GM12878 (cell line): ENCODE data around the gene MAZ. TPM values are rescaled to one million over a fixed set of nuclear protein-coding genes. Genes with fewer than 3 reads are reported as not detected.

Source experiments
- ATAC-seq: fragments of 200-7000 bp; cut with Tn5 transposase; 3 replicates; pipeline ENCODE4 v1.9.1; 2020; ENCODE audit warnings: mild to moderate bottlenecking, moderate library complexity
- BruUV-seq: library from RNA; stranded (reverse); fragments of 400-500 nt; replicated peaks from 2 replicates; lab custom pipeline; 2021; lab: Mats Ljungman, UMichigan
- CTCF ChIA-PET: fragments of 300-600 bp; sonication (Branson Sonifier 250); formaldehyde crosslinking; extraction: SDS; loops from one replicate; lab custom pipeline; 2021; ENCODE audit warnings: inconsistent platforms; lab: Yijun Ruan, JAX
- POLR2A ChIA-PET: fragments of 350-600 bp; formaldehyde crosslinking; extraction: SDS; loops from one replicate; lab custom pipeline; 2021; ENCODE audit warnings: inconsistent platforms; lab: Charles Lee
- RAD21 ChIA-PET: fragments of 300-600 bp; sonication (Branson Sonifier 250); formaldehyde crosslinking; loops from one replicate; lab custom pipeline; 2023; ENCODE audit warnings: antibody characterized with exemption; ENCODE audit not compliant: unreplicated experiment; lab: Charles Lee
- SMC1A ChIA-PET: fragments of 300-600 bp; sonication (Branson Sonifier 250); formaldehyde crosslinking; loops from one replicate; lab custom pipeline; 2023; ENCODE audit not compliant: unreplicated experiment, uncharacterized antibody; lab: Charles Lee
- DNase-seq: peaks from one replicate; pipeline ENCODE4 v3.0.0-alpha.2; 2011; ENCODE audit warnings: low read depth, low spot score
- FAIRE-seq: peaks from 3 replicates; lab custom pipeline; 2011; peaks lifted over from hg19 to GRCh38; lab: Jason Lieb, UNC
- H2AFZ ChIP-seq: 2 replicates; pipeline ENCODE4 v1.6.0; 2011; ENCODE audit warnings: low read depth, low read length, control low read depth; ENCODE audit not compliant: control insufficient read depth
- H3K27ac ChIP-seq: 2 replicates; pipeline ENCODE4 v1.5.1; 2011; ENCODE audit warnings: control low read depth; ENCODE audit not compliant: control insufficient read depth, insufficient read depth
- H3K27me3 ChIP-seq, 2 experiments: replicated peaks in 1 of 2; 2 replicates each; pipeline versions ENCODE4 v1.6.0 to v1.6.1; 2011; ENCODE audit warnings: low read length in 1 of 2; ENCODE audit not compliant: control insufficient read depth in 2 of 2, insufficient read depth in 2 of 2
- H3K36me3 ChIP-seq, 2 experiments: 2 replicates each; pipeline ENCODE4 v1.5.1; 2011; ENCODE audit warnings: low read length in 1 of 2; ENCODE audit not compliant: control insufficient read depth in 2 of 2, insufficient read depth in 2 of 2
- H3K4me1 ChIP-seq: 2 replicates; pipeline ENCODE4 v1.6.1; 2011; ENCODE audit warnings: mild to moderate bottlenecking, low read length, moderate library complexity, mixed read lengths; ENCODE audit not compliant: control insufficient read depth, insufficient read depth
- H3K4me2 ChIP-seq: 2 replicates; pipeline ENCODE4 v1.6.0; 2011; ENCODE audit warnings: control low read depth; ENCODE audit not compliant: control insufficient read depth, insufficient read depth
- H3K4me3 ChIP-seq: fragments of 200-600 bp; sonication (generic); 2 replicates; pipeline ENCODE4 v1.5.1; 2016
- H3K79me2 ChIP-seq: 2 replicates; pipeline ENCODE4 v1.6.0; 2011; ENCODE audit warnings: low read length; ENCODE audit not compliant: control insufficient read depth, insufficient read depth
- H3K9ac ChIP-seq: 2 replicates; pipeline ENCODE4 v1.8.0; 2011; ENCODE audit warnings: low read length, control low read depth, mixed read lengths; ENCODE audit not compliant: control insufficient read depth, insufficient read depth
- H3K9me3 ChIP-seq: replicated peaks from 3 replicates; pipeline ENCODE4 v1.5.1; 2011; ENCODE audit warnings: mild to moderate bottlenecking, low read length; ENCODE audit not compliant: control insufficient read depth, insufficient read depth
- H4K20me1 ChIP-seq: 2 replicates; pipeline ENCODE4 v1.6.0; 2011; ENCODE audit not compliant: control insufficient read depth, insufficient read depth
- ATF3 ChIP-seq: IDR thresholded peaks from 2 replicates; pipeline ENCODE4 v1.6.1; 2011; ENCODE audit warnings: low read depth, mild to moderate bottlenecking, low read length, moderate library complexity, borderline replicate concordance; ENCODE audit errors: extremely low read depth
- BRCA1 ChIP-seq: IDR thresholded peaks from 2 replicates; pipeline ENCODE4 v1.6.1; 2011; ENCODE audit warnings: low read depth, low read length, improper control_type of control experiment
- IRF4 ChIP-seq: IDR thresholded peaks from 2 replicates; pipeline ENCODE4 v1.6.1; 2011; ENCODE audit warnings: low read depth, low read length
- JUNB ChIP-seq: IDR thresholded peaks from 2 replicates; pipeline ENCODE4 v1.6.1; 2016; ENCODE audit warnings: antibody characterized with exemption, mild to moderate bottlenecking
- MYC ChIP-seq: IDR thresholded peaks from 2 replicates; pipeline ENCODE4 v1.6.1; 2011; ENCODE audit warnings: mild to moderate bottlenecking, low read length, moderate library complexity, inconsistent platforms; ENCODE audit not compliant: insufficient read depth, insufficient replicate concordance, insufficient read length, severe bottlenecking
- POLR2AphosphoS2 ChIP-seq: IDR thresholded peaks from 2 replicates; pipeline ENCODE4 v1.6.1; 2011; ENCODE audit warnings: low read depth, mild to moderate bottlenecking, low read length, improper control_type of control experiment, moderate library complexity
- POLR2AphosphoS5 ChIP-seq: IDR thresholded peaks from 2 replicates; pipeline ENCODE4 v1.6.1; 2011; ENCODE audit warnings: mild to moderate bottlenecking, low read length, inconsistent platforms
- RAD51 ChIP-seq: fragments of 450-650 bp; IDR thresholded peaks from 2 replicates; pipeline ENCODE4 v1.6.1; 2016; ENCODE audit warnings: moderate library complexity, mild to moderate bottlenecking, inconsistent platforms
- RELB ChIP-seq: fragments of 450-650 bp; IDR thresholded peaks from 2 replicates; pipeline ENCODE4 v1.6.1; 2017; ENCODE audit warnings: low read depth, mild to moderate bottlenecking, moderate library complexity
- SIN3A ChIP-seq: IDR thresholded peaks from 2 replicates; pipeline ENCODE4 v1.6.1; 2012; ENCODE audit warnings: low read depth, low read length, improper control_type of control experiment
- SMAD1 ChIP-seq: fragments of 450-650 bp; IDR thresholded peaks from 2 replicates; pipeline ENCODE4 v1.6.1; 2018; ENCODE audit warnings: mild to moderate bottlenecking, low read depth; ENCODE audit not compliant: partially characterized antibody
- SMARCA5 ChIP-seq: fragments of 450-650 bp; IDR thresholded peaks from 2 replicates; pipeline ENCODE4 v1.6.1; 2017; ENCODE audit warnings: mild to moderate bottlenecking
- SUPT20H ChIP-seq: IDR thresholded peaks from 2 replicates; pipeline ENCODE4 v1.6.1; 2011; ENCODE audit warnings: low read depth, mild to moderate bottlenecking, low read length, moderate library complexity, borderline replicate concordance; ENCODE audit not compliant: control insufficient read depth
- ZNF207 ChIP-seq: fragments of 450-650 bp; IDR thresholded peaks from 2 replicates; pipeline ENCODE4 v1.6.1; 2014; ENCODE audit warnings: antibody characterized with exemption, mild to moderate bottlenecking, borderline replicate concordance
- WGBS: methylation state at CpG from one replicate; pipeline ENCODE4 v1.1.6; 2016; ENCODE audit warnings: low lambda C conversion rate; ENCODE audit not compliant: insufficient replicate concordance, insufficient coverage; ENCODE audit errors: missing lambda C conversion rate; 5-methylcytosine and 5-hydroxymethylcytosine counted together
- in situ Hi-C: fragments of 300-500 bp; cut with MboI; formaldehyde crosslinking; loops from 9 replicates; pipeline ENCODE4 v1.14.3; 2018; ENCODE audit warnings: mixed read lengths
- intact Hi-C: fragments of 100-400 bp; cut with micrococcal nuclease; formaldehyde crosslinking; loops from one replicate; pipeline ENCODE4 v1.14.2; 2022; ENCODE audit not compliant: unreplicated experiment
- polyA plus RNA-seq, 11 experiments: library from polyadenylated mRNA; depleted of rRNA in 4 of 11; unstranded in 6 of 11; stranded (reverse) in 5 of 11; fragments of >200 nt; fragmentation: Nextera tagmentation in 4 of 11; fragmentation: Illumina TruSeq in 1 of 11; extraction: Ambion mirVana in 4 of 11; extraction: Trizol in 1 of 11; gene quantifications; 1 replicate in 1 of 11; 2 replicates in 10 of 11; pipeline versions ENCODE4 v1.2.1 to v1.2.3, GENCODE V29; 2011 to 2016; ENCODE audit warnings: inconsistent platforms in 2 of 11, missing spikeins in 2 of 11, low read depth in 1 of 11
- total RNA-seq, 4 experiments: library from RNA; depleted of rRNA in 3 of 4; stranded (reverse); fragments of >200 nt in 3 of 4; fragmentation: Illumina TruSeq in 1 of 4; extraction: Trizol in 1 of 4; gene quantifications; 2 replicates each; pipeline versions ENCODE4 v1.2.1 to v1.2.3, GENCODE V29; 2013 to 2021
- TF ChIP-seq, protein P1 (sequence below): fragments of 450-650 bp; conservative IDR thresholded peaks from 2 replicates; pipeline ENCODE4 v1.6.1; 2017; ENCODE audit warnings: mild to moderate bottlenecking, moderate library complexity
- TF ChIP-seq, protein P2 (sequence below): IDR thresholded peaks from 2 replicates; pipeline ENCODE4 v1.6.1; 2011; ENCODE audit warnings: mild to moderate bottlenecking, low read depth, low read length, moderate library complexity; ENCODE audit not compliant: insufficient replicate concordance

MAZ gene
- total and polyA plus RNA-seq, 10 of the 15 experiments (the other 5 are each of a cell fraction or from before 2014, with no cell fraction given), result 23.9 to 309 (median 116) TPM

GRCh38 chr16:29820730-29821642 lies 14.7 kb downstream of the MAZ start:
- no peaks in the 10 kb centered on the region for H3K9me3 ChIP-seq
- H3K4me3 ChIP-seq, result peak overlapping the region; percentile 94
- peak overlapping the region; percentile 96 for H3K4me2 ChIP-seq
- SMC1A ChIA-PET, result interaction anchor here (0.9 to 7.8 kb wide), 4 partner anchors 17 to 211 kb away, joined by 4 to 48 read pairs (median 6); no protein-coding TSS in a partner anchor
- BruUV-seq, result TSS peak; percentile 85
- peak overlapping the region; percentile 91 for H3K9ac ChIP-seq
- CTCF ChIA-PET, result interaction anchor here (0.8 to 8.3 kb wide), 9 partner anchors 9 to 194 kb away, joined by 4 to 99 read pairs (median 4); partner anchors contain the start of genes KIF22 and TMEM219
- RAD21 ChIA-PET, result interaction anchor here (0.7 to 7.9 kb wide), 8 partner anchors 10 to 143 kb away, joined by 3 to 51 read pairs (median 4); partner anchors contain the start of genes MAZ and QPRT
- peak overlapping the region; percentile 18; the same call in 1 of the 2 replicates for H2AFZ ChIP-seq
- in situ Hi-C loops, result no loop called here
- POLR2A ChIA-PET, result interaction anchor here (0.6 to 5.5 kb wide), 12 partner anchors 9 to 245 kb away, joined by 3 to 40 read pairs (median 5); partner anchors contain the start of genes ALDOA, C16orf54, CDIPT and KIF22
- 0% methylated on average over 11 of the region's 11 CpGs for WGBS
- H3K4me1 ChIP-seq, result peaks cover 22% of the 10 kb centered on the region
- 0 out of 2 replicates have a peak, but pooled peaks cover 3% of the 10 kb centered on the region for H4K20me1 ChIP-seq
- peaks cover 0 to 2% of the 10 kb centered on the region in 2 experiments; a peak in 1 of 4 replicates for H3K36me3 ChIP-seq
- H3K79me2 ChIP-seq, result peaks cover 64% of the 10 kb centered on the region
- intact Hi-C loops, result loop anchor here (5.0 kb wide), 1 partner anchor 41 kb away; the partner anchor contains the start of gene CDIPT
- ATAC-seq, result peak; percentile 80
- no peak for FAIRE-seq
- peak; percentile 41 for DNase-seq
- no peaks in the 10 kb centered on the region for H3K27me3 ChIP-seq
- H3K27ac ChIP-seq, result peak overlapping the region; percentile 91
- no peak for TF ChIP-seq BRCA1
- no peak for TF ChIP-seq IRF4
- TF ChIP-seq POLR2AphosphoS2, result peak; percentile 46; the same call in 1 of the 2 replicates
- TF ChIP-seq, protein P1, sequence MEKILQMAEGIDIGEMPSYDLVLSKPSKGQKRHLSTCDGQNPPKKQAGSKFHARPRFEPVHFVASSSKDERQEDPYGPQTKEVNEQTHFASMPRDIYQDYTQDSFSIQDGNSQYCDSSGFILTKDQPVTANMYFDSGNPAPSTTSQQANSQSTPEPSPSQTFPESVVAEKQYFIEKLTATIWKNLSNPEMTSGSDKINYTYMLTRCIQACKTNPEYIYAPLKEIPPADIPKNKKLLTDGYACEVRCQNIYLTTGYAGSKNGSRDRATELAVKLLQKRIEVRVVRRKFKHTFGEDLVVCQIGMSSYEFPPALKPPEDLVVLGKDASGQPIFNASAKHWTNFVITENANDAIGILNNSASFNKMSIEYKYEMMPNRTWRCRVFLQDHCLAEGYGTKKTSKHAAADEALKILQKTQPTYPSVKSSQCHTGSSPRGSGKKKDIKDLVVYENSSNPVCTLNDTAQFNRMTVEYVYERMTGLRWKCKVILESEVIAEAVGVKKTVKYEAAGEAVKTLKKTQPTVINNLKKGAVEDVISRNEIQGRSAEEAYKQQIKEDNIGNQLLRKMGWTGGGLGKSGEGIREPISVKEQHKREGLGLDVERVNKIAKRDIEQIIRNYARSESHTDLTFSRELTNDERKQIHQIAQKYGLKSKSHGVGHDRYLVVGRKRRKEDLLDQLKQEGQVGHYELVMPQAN, result no peak; the same call in 1 of the 2 replicates
- TF ChIP-seq SIN3A, result peak; percentile 21
- peak; percentile 81 for TF ChIP-seq POLR2AphosphoS5
- TF ChIP-seq ATF3, result peak; percentile 81; the same call in 1 of the 2 replicates
- TF ChIP-seq MYC, result no peak
- no peak; the same call in 1 of the 2 replicates for TF ChIP-seq ZNF207
- peak; percentile 99 for TF ChIP-seq RAD51
- no peak for TF ChIP-seq JUNB
- TF ChIP-seq, protein P2, sequence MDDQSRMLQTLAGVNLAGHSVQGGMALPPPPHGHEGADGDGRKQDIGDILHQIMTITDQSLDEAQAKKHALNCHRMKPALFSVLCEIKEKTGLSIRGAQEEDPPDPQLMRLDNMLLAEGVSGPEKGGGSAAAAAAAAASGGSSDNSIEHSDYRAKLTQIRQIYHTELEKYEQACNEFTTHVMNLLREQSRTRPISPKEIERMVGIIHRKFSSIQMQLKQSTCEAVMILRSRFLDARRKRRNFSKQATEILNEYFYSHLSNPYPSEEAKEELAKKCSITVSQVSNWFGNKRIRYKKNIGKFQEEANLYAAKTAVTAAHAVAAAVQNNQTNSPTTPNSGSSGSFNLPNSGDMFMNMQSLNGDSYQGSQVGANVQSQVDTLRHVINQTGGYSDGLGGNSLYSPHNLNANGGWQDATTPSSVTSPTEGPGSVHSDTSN, result no peak
- TF ChIP-seq SUPT20H, result no peak
- TF ChIP-seq SMARCA5, result 0 out of 2 replicates have a peak, but pooled peaks have one; percentile 27
- TF ChIP-seq SMAD1, result peak; percentile 22
- peak; percentile 67 for TF ChIP-seq RELB
